Measurements from ENCODE around the gene NXF1. TPM values are rescaled to one million over a fixed set of nuclear protein-coding genes. Genes with fewer than 3 reads are reported as not detected.

Gene NXF1
- total and polyA plus RNA-seq, 2 of the 8 experiments (the other 6 are each of a cell fraction or from before 2014, with no cell fraction given) = 48.1 to 49.8 TPM

- TF ChIP-seq CHD7 (IDR thresholded peaks at IDR 0.05; ENCODE audit: insufficient replicate concordance, low read length) (no peak), JUN (IDR thresholded peaks at IDR 0.05; ENCODE audit: low read depth, low read length) (no peak), CTCF (IDR thresholded peaks at IDR 0.05; ENCODE audit: control extremely low read depth in 1 of 3, insufficient read depth in 1 of 3, low read depth in 1 of 3, low read length in 3 of 3) (no peak), JUND (IDR thresholded peaks at IDR 0.05; ENCODE audit: low read length) (no peak), CHD2 (IDR thresholded peaks at IDR 0.05; ENCODE audit: low read length) (no peak), KDM5A (IDR thresholded peaks at IDR 0.05; ENCODE audit: low read length) (no peak), EZH2 (IDR thresholded peaks at IDR 0.05; ENCODE audit: low read depth, low read length, severe bottlenecking) (no peak)
Measured at GRCh38 chr11:62796281-62796680, 9.0 kb downstream of the NXF1 start (continued).

Measured in H1 (cell line).